GM19452 (cell line): ENCODE data around the gene MIDN.
"Not testable (repeated sequence)": the region's sequence is repeated elsewhere in the genome, so short reads cannot be mapped to it uniquely, and the experiment has no call there.

Source experiments
- ATAC-seq: cut with Tn5 transposase; IDR thresholded peaks from one replicate; pipeline ENCODE4 v1.9.1; 2021; ENCODE audit not compliant: unreplicated experiment

MIDN gene

GRCh38 chr19:1291761-1292418, 43.5 kb downstream of the MIDN start:
- ATAC-seq: no peak

- ATAC-seq: no peak
Observed at GRCh38 chr19:1292419-1293151, 44.2 kb downstream of the MIDN start.

- no peak for ATAC-seq
Observed at GRCh38 chr19:1293782-1294604, 45.6 kb downstream of the MIDN start.

- ATAC-seq: no peak
Observed at GRCh38 chr19:1294688-1295087, 46.3 kb downstream of the MIDN start.

- no peak for ATAC-seq
Observed at GRCh38 chr19:1295169-1296012, 47.0 kb downstream of the MIDN start.

- no peak for ATAC-seq
Observed at GRCh38 chr19:1296078-1296477, 47.7 kb downstream of the MIDN start.

GRCh38 chr19:1296575-1297271, 48.3 kb downstream of the MIDN start:
- no peak for ATAC-seq

- ATAC-seq: no peak
Observed at GRCh38 chr19:1298235-1298634, 49.9 kb downstream of the MIDN start.

GRCh38 chr19:1299801-1300200, 51.4 kb downstream of the MIDN start:
- ATAC-seq: no peak

- no peak for ATAC-seq
Observed at GRCh38 chr19:1300744-1301490, 52.5 kb downstream of the MIDN start.

- no peak for ATAC-seq
Observed at GRCh38 chr19:1302533-1303239, 54.3 kb downstream of the MIDN start.

- no peak for ATAC-seq
Observed at GRCh38 chr19:1304197-1304924, 56.0 kb downstream of the MIDN start.

GRCh38 chr19:1305354-1305753, 57.0 kb downstream of the MIDN start:
- ATAC-seq: not testable (repeated sequence)

- no peak for ATAC-seq
Observed at GRCh38 chr19:1307320-1307719, 58.9 kb downstream of the MIDN start.

- ATAC-seq: no peak
Observed at GRCh38 chr19:1307755-1308303, 59.4 kb downstream of the MIDN start.

GRCh38 chr19:1308718-1309117, 60.3 kb downstream of the MIDN start:
- ATAC-seq: no peak
